Fibroblast of mammary gland (primary cell): ENCODE data around the gene TFEB.

ENCODE experiments used
- DNase-seq: peaks from one replicate; pipeline ENCODE4 v3.0.0-alpha.2; 2010; ENCODE audit warnings: low read depth
- H3K4me3 ChIP-seq: 2 replicates; pipeline ENCODE4 v1.5.1; 2011; ENCODE audit warnings: low read depth, mild to moderate bottlenecking, low read length, moderate library complexity; ENCODE audit not compliant: control insufficient read depth
- TF ChIP-seq, protein P1 (sequence below): conservative IDR thresholded peaks from 2 replicates; pipeline ENCODE4 v1.5.1; 2011; ENCODE audit warnings: low read depth, low read length, inconsistent platforms; ENCODE audit not compliant: control insufficient read depth, insufficient read depth

TFEB gene

DNA sequence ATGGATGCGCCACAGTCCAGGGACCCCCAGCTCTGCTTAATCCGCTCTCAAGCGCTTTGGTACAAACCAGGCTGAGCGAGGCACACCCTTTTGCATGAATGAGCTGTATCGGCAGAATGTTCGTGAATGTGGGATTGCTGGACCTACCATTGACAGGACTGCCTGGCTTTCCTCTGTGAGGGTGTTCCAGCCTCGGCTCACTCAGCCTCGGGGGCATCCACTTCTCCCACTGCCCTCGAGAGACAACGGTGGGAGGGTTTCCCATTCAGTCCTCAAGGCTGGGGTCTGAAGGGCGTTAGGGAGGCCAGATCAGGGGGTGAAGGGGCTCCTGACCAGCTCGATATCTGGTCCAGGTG lies 79.8 kb downstream of the TFEB start:
- TF ChIP-seq, protein P1, sequence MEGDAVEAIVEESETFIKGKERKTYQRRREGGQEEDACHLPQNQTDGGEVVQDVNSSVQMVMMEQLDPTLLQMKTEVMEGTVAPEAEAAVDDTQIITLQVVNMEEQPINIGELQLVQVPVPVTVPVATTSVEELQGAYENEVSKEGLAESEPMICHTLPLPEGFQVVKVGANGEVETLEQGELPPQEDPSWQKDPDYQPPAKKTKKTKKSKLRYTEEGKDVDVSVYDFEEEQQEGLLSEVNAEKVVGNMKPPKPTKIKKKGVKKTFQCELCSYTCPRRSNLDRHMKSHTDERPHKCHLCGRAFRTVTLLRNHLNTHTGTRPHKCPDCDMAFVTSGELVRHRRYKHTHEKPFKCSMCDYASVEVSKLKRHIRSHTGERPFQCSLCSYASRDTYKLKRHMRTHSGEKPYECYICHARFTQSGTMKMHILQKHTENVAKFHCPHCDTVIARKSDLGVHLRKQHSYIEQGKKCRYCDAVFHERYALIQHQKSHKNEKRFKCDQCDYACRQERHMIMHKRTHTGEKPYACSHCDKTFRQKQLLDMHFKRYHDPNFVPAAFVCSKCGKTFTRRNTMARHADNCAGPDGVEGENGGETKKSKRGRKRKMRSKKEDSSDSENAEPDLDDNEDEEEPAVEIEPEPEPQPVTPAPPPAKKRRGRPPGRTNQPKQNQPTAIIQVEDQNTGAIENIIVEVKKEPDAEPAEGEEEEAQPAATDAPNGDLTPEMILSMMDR, result no peak
- DNase-seq, result no peak

DNA sequence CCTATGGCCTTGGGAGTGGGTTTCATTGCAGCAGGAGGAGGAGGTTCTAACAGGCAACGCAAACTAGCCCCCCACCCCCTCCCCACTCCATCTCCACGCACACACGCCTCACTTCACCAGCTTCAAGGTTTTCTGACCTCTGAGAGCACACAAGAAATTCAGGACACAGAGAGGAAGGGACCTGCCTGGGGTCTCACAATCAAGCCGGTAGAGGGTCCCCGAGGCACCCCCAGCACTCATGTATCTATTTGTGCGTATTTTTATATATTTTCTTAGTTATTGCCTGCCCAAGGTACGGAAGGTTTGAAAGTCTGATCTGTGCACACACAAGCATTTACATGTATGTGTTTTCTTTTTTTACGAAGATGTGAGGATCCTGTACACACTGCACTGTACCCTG lies 80.2 kb downstream of the TFEB start:
- TF ChIP-seq, protein P1, result no peak
- no peak overlapping the region for H3K4me3 ChIP-seq
- DNase-seq, result no peak

More for the DNA sequence above, 79.8 kb downstream of the TFEB start:
- H3K4me3 ChIP-seq, result no peak overlapping the region

DNA sequence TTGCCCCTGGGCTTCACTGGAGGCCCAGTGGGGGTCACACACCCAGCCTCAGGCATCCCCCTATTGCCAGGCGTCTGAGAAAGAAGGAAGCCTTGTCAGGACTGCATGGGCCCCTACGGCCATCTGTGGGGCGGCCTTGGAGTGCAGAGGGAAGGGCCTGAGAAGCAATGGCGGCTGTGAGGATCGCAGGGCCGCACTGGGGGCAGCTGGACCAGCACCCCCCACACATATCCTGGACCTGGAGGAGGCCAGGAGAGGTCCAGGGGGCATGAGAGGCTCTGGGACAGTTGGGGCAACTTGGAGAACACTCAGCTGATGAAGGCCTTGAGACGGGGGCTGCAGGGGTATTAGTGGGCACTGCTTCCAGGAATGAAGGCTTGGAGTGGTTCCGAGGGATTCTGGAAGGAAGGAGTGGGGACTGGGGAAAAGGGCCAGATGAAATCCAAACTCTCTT lies 80.7 kb downstream of the TFEB start:
- no peak for DNase-seq
- H3K4me3 ChIP-seq, result no peak overlapping the region
- TF ChIP-seq, protein P1, result no peak

DNA sequence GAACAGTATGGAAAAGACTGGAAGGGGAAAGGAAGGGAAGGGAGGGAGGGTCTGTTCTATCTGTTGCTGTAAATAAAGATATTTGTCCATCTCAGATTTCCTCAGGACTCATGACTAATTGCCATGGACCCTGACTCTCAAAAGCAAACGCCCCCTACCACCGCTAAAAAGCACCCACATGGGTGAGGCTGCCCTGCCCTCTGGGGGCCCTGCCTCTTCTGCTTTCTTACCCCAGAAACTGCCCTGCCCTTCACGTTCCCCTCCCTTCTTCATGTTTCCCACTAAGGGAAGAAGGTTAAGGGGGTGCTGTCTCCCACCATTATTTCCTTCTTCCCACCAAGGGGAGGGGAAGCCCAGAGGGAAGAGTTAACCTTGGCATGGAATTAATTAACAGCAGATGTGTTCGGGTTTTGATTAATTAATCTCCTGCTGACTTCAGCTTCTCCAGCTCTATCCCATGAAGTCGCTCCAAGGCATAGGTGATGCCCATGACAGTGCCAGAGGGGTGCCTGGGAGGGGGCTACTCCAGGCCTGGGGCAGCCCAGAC lies 81.2 kb downstream of the TFEB start:
- DNase-seq, result no peak
- H3K4me3 ChIP-seq, result no peak overlapping the region
- TF ChIP-seq, protein P1, result no peak

DNA sequence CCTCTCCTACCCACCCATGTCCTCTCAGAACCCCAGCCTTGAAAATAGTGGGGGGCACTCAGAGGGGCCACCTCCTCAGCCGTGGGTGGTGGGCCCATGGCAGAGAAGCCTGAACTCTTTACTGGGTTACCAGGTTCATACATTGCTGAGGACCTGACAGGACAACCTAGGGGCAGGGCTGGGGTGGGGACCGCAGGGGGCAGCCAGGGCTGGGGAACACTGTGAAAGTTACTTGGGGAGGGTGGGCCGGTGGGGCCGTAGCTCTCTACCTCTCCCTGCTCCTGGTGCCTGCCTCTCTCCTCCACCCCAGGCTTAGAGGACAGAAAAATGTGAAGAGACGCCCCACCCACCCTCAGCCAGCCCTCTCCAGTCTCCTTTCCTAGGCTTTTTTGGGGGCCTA lies 81.7 kb downstream of the TFEB start:
- H3K4me3 ChIP-seq, result no peak overlapping the region
- DNase-seq, result no peak
- TF ChIP-seq, protein P1, result no peak

DNA sequence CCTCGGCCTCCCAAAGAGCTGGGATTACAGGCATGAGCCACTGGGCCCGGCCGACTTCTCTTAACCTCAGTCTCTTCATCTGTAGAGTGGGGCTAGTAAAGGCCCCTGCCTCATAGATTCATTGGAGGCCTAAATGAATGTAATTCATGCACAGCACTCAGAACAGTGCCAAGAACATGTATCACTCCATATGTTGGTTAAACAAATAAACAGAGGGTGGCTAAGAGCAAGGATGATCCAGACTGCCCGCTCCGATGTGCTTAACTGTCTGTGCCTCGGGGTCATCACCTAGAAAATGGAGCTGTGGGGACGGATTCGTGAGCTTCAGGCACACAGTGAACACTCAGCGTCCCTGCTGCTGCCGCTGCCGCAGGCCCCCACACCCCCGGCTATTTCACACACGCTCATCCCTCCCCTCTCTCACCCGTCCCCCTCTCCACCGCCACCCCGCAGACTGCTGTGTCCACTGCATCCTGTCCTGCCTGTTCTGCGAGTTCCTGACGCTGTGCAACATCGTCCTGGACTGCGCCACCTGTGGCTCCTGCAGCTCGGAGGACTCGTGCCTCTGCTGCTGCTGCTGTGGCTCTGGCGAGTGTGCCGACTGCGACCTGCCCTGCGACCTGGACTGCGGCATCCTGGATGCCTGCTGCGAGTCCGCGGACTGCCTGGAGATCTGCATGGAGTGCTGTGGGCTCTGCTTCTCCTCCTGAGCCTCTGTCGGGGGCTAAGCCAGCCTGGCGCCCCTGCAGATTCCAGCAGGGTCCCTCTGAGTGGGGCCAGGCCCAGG lies 82.3 kb downstream of the TFEB start:
- DNase-seq, result peak; percentile 17
- TF ChIP-seq, protein P1, result no peak
- H3K4me3 ChIP-seq, result no peak overlapping the region
